Lung (tissue), 12 donors: Measurements from ENCODE around the gene TBC1D5. TPM values are rescaled to one million over a fixed set of nuclear protein-coding genes. Genes with fewer than 3 reads are reported as not detected.

ENCODE experiments used
- ATAC-seq: fragments of 200-7000 bp; cut with Tn5 transposase; one replicate; pipeline ENCODE4 v1.9.1; 2020; ENCODE audit warnings: moderate number of reproducible peaks; ENCODE audit not compliant: insufficient read depth, low FRiP score
- DNase-seq, 3 donors: peaks; one replicate each; pipeline ENCODE4 v3.0.0-alpha.2; 2013 to 2017
- H3K27ac ChIP-seq, 2 donors: one replicate each; pipeline ENCODE4 v1.5.1; 2013; ENCODE audit warnings: mild to moderate bottlenecking in 2 of 2, moderate library complexity in 2 of 2, control low read depth in 1 of 2, inconsistent platforms in 1 of 2, low read depth in 1 of 2, low read length in 1 of 2
- H3K27me3 ChIP-seq, 3 donors: one replicate each; pipeline ENCODE4 v1.5.1; 2013; ENCODE audit warnings: low read length in 2 of 3; ENCODE audit not compliant: control insufficient read depth in 3 of 3, insufficient read depth in 3 of 3
- H3K36me3 ChIP-seq, 4 donors: one replicate each; pipeline ENCODE4 v1.5.1; 2013; ENCODE audit warnings: low read length in 4 of 4, mild to moderate bottlenecking in 1 of 4, moderate library complexity in 1 of 4; ENCODE audit not compliant: control insufficient read depth in 4 of 4, insufficient read depth in 4 of 4
- H3K4me1 ChIP-seq, 5 donors: one replicate each; pipeline ENCODE4 v1.5.1; 2013; ENCODE audit warnings: low read length in 5 of 5, mild to moderate bottlenecking in 2 of 5, moderate library complexity in 1 of 5; ENCODE audit not compliant: control insufficient read depth in 5 of 5, insufficient read depth in 5 of 5
- H3K4me3 ChIP-seq: one replicate; pipeline ENCODE4 v1.5.1; 2013; ENCODE audit warnings: mild to moderate bottlenecking, control low read depth, moderate library complexity
- H3K9ac ChIP-seq, 2 donors: one replicate each; pipeline ENCODE4 v1.5.1; 2013; ENCODE audit warnings: low read length in 2 of 2, control low read depth in 1 of 2; ENCODE audit not compliant: insufficient read depth in 1 of 2
- H3K9me3 ChIP-seq, 4 donors: one replicate each; pipeline ENCODE4 v1.5.1; 2013; ENCODE audit warnings: low read length in 3 of 4, mild to moderate bottlenecking in 1 of 4, moderate library complexity in 1 of 4; ENCODE audit not compliant: control insufficient read depth in 4 of 4, insufficient read depth in 3 of 4
- WGBS, 2 donors: extraction: QIAGEN DNeasy Blood & Tissue Kit; methylation state at CpG; one replicate each; pipeline ENCODE4 v1.1.7; 2013; 5-methylcytosine and 5-hydroxymethylcytosine counted together
- polyA plus RNA-seq, 2 donors: library from polyadenylated mRNA; stranded (reverse); fragments of 200-250 nt; gene quantifications; one replicate each; pipeline ENCODE4 v1.2.1, GENCODE V29; 2013
- total RNA-seq, 2 donors: library from RNA; depleted of rRNA in 1 of 2; stranded (reverse); fragments of >200 nt in 1 of 2; gene quantifications; one replicate each; pipeline ENCODE4 v1.2.1, GENCODE V29; 2014 to 2021
- TF ChIP-seq, protein P1 (sequence below): IDR thresholded peaks from 2 replicates; pipeline ENCODE4 v1.5.1; 2012; ENCODE audit warnings: mild to moderate bottlenecking; ENCODE audit errors: control extremely low read depth, extremely low read depth
- donor health status: control.
- donor health status: control.
- donor health status: Bipolar disorder and iron deficiency.
- donor health status: healthy.
- donor health status: DM: yes; HTN: yes; CAD: no.

Gene TBC1D5
- total and polyA plus RNA-seq, 4 donors: 8.7 to 111 (median 39.6) TPM

DNA sequence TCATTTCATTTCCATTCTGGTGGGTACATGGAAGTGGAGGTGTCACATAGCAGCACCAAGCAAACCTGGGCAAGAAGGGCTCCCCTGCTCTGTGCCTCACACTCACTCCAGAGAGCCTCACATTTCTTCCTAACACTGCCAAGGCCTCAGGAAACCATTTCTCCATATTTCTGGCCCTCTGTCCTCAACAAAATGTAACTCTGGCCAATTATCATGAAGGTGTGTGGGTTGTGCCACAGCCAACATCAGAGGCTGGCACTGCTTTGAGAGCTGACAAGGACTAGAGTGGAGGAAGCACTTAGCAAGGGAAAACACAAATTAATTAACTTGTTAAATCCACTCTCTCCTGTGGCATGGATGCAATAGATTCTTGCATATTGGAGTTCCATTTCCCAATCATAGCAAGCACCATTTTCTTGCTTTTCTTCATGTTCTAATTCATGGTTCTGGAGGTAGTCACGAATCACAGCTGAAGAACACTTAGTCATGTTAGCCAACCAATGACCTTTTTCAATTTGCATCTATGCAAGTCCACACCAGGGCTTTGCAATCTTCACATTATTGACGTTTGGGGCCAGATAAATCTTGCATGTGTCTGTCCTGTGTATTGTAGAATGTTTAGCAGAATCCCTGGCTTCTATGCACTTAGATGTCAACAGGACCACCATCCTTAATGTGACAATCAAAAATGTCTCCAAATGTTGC is 616.5 kb downstream of the TBC1D5 start:
- H3K27ac ChIP-seq: no peak overlapping the region
- H3K27me3 ChIP-seq: no peaks in the 10 kb centered on the region
- DNase-seq (no peak), ATAC-seq (no peak)
- H3K4me3 ChIP-seq: no peak overlapping the region
- H3K4me1 ChIP-seq: no peaks in the 10 kb centered on the region
- H3K9me3 ChIP-seq: peaks cover 0 to 2% (median 0%) of the 10 kb centered on the region in 4 donors
- no peak overlapping the region for H3K9ac ChIP-seq
- WGBS, 2 donors: 77 to 87% methylated on average over 2 of the region's 2 CpGs
- TF ChIP-seq, protein P1, sequence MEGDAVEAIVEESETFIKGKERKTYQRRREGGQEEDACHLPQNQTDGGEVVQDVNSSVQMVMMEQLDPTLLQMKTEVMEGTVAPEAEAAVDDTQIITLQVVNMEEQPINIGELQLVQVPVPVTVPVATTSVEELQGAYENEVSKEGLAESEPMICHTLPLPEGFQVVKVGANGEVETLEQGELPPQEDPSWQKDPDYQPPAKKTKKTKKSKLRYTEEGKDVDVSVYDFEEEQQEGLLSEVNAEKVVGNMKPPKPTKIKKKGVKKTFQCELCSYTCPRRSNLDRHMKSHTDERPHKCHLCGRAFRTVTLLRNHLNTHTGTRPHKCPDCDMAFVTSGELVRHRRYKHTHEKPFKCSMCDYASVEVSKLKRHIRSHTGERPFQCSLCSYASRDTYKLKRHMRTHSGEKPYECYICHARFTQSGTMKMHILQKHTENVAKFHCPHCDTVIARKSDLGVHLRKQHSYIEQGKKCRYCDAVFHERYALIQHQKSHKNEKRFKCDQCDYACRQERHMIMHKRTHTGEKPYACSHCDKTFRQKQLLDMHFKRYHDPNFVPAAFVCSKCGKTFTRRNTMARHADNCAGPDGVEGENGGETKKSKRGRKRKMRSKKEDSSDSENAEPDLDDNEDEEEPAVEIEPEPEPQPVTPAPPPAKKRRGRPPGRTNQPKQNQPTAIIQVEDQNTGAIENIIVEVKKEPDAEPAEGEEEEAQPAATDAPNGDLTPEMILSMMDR: no peak
- no peaks in the 10 kb centered on the region for H3K36me3 ChIP-seq

DNA sequence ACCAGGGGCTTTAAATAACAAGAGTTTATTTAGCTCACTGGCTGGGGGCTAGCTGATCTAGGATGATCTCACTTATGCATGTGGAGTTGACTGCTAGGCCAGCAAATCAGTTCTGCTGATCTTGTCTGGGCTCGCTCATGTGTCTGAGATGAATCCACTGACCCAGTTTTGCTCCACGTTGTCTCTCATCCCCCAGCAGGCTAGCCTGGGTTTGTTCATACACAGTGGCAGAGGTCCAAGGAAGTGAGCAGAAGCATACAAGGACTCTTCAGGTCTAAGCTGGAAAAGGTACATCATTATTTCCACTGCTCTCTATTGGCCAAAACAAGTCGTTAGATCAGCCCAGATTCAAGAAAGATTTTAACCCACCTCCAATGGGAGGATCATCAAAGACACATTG is 619.7 kb downstream of the TBC1D5 start:
- TF ChIP-seq, protein P1: no peak
- 91% methylated on average over 3 of the region's 3 CpGs for WGBS, 2 donors
- Histone ChIP-seq H3K4me1 (no peaks in the 10 kb centered on the region), H3K9ac (no peak overlapping the region), H3K36me3 (no peaks in the 10 kb centered on the region), H3K27me3 (no peaks in the 10 kb centered on the region), H3K4me3 (no peak overlapping the region), H3K27ac (no peak overlapping the region), H3K9me3 (peaks cover 0 to 7% (median 0%) of the 10 kb centered on the region in 4 donors)
- DNase-seq (no peak), ATAC-seq (no peak)

DNA sequence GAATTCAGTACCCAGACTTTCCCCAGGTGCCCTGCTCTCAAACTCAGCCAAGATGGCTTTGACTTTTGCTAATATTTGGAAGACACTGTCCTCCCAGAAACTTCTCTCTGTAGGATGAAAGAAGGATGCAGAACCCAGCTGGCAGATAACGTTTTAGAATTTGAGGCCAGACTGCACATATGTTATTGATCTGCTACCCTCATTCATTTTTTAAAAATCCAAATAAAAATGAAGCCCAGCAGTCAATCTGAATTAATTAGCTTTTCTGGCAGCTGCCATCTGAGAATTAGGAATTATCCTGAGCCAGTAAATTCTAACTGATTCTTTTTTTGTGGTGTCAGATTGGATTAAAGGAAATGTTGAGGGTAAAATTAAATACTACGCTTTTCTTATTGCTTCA is 621.1 kb downstream of the TBC1D5 start:
- no peaks in the 10 kb centered on the region for H3K36me3 ChIP-seq
- ATAC-seq (no peak), DNase-seq (no peak)
- H3K4me3 ChIP-seq: no peak overlapping the region
- no peaks in the 10 kb centered on the region for H3K4me1 ChIP-seq
- H3K9me3 ChIP-seq: peaks cover 0 to 7% (median 0%) of the 10 kb centered on the region in 4 donors
- H3K9ac ChIP-seq: no peak overlapping the region
- no peak overlapping the region for H3K27ac ChIP-seq
- WGBS, 2 donors: 92% methylated on average over 2 of the region's 2 CpGs
- H3K27me3 ChIP-seq: no peaks in the 10 kb centered on the region
- TF ChIP-seq, protein P1: no peak

DNA sequence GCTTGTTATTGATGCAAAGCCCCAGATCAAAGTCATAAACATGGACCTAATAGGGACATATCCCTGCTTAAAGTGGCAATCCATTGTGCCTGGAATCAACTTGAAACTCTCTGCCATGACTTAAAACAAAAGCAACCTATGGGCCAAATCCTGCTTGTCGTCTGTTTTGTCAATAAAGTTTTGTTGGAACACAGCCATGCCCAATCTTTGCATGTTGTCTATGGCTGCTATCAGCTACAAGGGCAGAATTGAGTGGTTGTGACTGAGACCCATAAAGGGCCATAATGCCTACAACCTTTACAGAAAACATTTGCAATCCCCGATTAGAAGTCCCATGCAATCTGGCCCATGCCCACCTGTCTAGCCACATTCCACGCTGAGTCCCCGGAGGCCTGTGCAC is 622.3 kb downstream of the TBC1D5 start:
- TF ChIP-seq, protein P1: no peak
- Histone ChIP-seq H3K4me3 (no peak overlapping the region), H3K27me3 (no peaks in the 10 kb centered on the region), H3K9me3 (peaks cover 0 to 8% (median 0%) of the 10 kb centered on the region in 4 donors), H3K27ac (no peak overlapping the region), H3K36me3 (no peaks in the 10 kb centered on the region), H3K4me1 (peaks cover 0 to 3% (median 0%) of the 10 kb centered on the region in 5 donors), H3K9ac (no peak overlapping the region)
- DNase-seq: no peak
- ATAC-seq: no peak
- 94 to 95% methylated on average over 4 of the region's 4 CpGs for WGBS, 2 donors
